Stimulated activated CD4-positive, alpha-beta T cell treated with anti-CD3 and anti-CD28 coated beads, Interleukin-1b, Interleukin-23, amount 100 ng/mL, for 24 hours (primary cell): ENCODE data around the gene FGF11.
"Not testable (repeated sequence)": the region's sequence is repeated elsewhere in the genome, so short reads cannot be mapped to it uniquely, and the experiment has no call there.

ENCODE experiments used
- DNase-seq, 4 experiments: peaks; one replicate each; pipeline ENCODE4 v3.0.0-alpha.2; 2020; ENCODE audit warnings: low read depth in 4 of 4, low spot score in 1 of 4

The FGF11 gene

GRCh38 chr17:7460850-7461660, 21.7 kb downstream of the FGF11 start:
- no peak for DNase-seq

- DNase-seq: no peak
Observed at GRCh38 chr17:7462474-7463371, 23.4 kb downstream of the FGF11 start.

- no peak for DNase-seq
Observed at GRCh38 chr17:7463372-7463846, 24.1 kb downstream of the FGF11 start.

DNA sequence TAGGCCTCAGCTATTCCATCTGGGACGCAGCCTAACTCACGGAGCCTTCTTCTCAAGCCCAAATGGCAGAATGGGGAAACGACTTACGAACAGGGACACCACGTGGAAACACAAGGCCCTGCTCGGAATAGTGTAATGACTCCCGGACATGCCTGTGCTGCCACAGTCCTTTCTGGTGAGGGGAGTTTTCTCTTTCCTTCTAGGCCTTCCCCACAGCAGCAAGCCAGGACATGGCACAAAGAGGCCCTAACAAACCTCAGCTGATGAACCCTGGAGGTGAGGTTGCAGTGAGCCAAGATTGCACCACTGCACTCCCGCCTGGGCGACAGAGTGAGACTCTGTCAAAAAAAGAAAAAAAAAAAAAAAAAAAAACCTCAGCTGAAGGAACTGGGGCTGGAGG, 24.8 kb downstream of the FGF11 start:
- no peak for DNase-seq

GRCh38 chr17:7465597-7466275, 26.4 kb downstream of the FGF11 start:
- no peak for DNase-seq

DNA sequence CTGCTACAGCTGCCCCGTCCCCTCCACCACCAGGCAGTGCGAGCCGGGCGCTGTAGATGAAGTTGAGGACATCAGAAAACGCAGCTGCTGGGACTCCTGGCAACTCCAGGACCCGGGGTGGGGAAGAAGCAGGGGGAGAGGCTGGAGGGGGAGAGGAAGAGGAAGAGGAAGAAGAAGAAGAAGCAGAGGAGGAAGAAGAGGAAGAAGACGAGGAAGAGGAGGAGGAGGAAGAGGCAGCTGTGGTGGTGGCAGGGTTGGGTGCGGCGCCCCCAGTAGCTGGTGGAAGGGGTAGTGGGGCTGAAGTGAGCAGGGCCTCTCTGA, 27.0 kb downstream of the FGF11 start:
- DNase-seq: no peak

DNA sequence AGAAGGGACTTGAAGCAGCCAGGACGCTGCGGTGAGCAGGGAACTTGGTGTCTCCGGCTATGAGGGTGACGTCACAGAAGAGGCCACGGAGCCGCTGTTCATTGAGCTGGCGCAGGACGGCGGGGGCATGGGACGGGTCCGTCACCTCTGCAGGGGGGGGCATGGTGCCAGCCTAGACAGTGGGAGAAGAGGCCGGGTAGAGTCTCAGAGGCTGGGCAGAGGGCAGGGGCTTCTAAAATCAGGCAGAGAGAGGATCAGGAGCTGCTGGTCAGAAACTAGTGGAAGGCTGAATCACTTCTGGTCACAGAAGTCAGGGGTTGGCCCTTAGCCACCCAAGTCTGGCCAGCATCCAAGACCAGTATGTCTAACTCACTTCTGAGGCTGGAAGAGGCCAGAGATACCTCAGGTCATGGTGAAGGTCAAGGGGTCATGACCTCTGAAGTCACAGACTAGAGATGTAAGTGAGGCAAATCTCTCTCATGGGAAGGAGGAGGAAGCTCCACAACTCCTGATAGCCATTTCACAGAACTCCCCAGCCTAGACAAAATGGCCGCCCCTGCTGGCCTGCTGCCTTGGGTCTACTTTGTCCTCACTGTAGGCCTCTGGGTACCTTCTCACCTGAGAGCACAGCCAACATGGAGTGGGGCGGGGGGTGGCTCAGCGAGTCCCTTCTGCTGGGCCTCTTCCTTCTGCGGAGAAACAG, 27.5 kb downstream of the FGF11 start:
- no peak for DNase-seq

DNA sequence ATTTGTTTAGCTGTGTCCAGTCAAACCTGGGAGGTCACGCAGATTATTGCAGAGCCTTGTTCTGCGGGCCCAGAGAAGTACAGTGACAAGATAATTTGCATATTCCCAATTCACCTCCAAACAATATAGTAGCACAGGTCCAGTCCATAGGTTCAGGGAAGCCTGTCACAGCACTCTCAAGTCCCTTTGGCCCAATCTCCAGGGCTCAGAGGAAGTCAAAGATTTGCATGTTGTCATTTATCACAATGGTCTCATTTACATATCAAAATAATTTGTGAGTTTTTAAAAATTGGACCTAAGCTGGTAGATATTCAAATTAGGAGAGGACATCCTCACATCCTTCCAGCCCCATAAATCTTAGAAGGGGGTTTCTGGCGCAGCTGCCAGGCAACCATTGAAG, 28.2 kb downstream of the FGF11 start:
- no peak for DNase-seq

GRCh38 chr17:7468290-7468689, 29.0 kb downstream of the FGF11 start:
- no peak for DNase-seq

GRCh38 chr17:7468804-7469389, 29.6 kb downstream of the FGF11 start:
- no peak for DNase-seq

DNA sequence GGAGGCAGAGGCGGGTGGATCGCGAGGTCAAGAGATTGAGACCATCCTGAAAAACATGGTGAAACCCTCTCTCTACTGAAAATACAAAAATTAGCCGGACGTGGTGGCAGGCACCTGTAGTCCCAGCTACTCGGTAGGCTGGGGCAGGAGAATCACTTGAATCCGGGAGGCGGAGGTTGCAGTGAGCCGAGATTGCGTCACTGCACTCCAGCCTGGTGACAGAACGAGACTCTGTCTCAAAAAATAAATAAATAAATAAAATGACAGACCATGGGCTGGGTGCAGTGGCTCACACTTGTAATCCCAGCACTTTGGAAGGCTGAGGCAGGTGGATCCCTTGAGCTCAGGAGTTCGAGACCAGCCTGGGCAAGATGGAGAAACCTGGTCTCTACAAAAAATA, 30.5 kb downstream of the FGF11 start:
- not testable (repeated sequence) for DNase-seq

DNA sequence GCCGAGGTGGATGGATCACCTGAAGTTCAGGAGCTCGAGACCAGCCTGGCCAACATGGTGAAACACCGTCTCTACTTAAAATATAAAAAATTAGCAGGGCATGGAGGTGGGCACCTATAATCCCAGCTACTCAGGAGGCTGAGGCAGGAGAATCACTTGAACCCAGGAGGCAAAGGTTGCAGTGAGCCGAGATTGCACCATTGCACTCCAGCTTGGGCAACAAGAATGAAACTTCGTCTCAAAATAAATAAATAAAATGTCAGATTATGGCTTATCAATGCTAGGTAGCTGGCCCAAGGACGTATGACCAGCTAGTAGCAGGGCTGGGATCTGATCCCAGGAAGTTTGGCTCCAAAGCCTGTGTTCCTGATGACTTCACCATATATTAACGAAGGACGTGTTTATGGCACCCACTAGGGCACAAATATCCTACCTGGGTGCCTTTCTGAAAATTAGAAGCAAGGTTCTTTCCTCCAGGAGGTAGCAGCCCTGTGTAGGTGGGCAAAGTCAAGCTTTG, 31.2 kb downstream of the FGF11 start:
- DNase-seq: not testable (repeated sequence)

DNA sequence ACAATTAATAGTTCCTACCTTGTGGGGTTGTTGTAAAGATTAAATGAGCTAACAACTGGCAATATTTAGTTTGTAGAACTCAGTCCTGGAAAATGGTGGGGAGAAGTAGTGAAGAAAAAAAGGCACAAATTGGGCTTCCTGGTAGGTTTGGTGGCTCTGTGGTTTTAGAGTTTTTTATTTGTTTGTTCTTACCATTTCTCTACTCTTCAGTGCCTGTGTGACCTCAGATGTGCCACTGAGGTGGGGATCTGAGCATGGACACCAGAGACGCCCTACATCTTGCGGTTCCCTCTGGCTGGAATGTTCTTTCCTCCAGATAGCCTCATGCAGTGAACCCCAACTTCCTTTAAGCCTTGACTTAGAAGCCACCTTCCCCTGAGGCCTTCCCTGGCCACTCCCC, 32.4 kb downstream of the FGF11 start:
- DNase-seq: no peak

GRCh38 chr17:7474767-7475166, 35.5 kb downstream of the FGF11 start:
- DNase-seq: not testable (repeated sequence)

DNA sequence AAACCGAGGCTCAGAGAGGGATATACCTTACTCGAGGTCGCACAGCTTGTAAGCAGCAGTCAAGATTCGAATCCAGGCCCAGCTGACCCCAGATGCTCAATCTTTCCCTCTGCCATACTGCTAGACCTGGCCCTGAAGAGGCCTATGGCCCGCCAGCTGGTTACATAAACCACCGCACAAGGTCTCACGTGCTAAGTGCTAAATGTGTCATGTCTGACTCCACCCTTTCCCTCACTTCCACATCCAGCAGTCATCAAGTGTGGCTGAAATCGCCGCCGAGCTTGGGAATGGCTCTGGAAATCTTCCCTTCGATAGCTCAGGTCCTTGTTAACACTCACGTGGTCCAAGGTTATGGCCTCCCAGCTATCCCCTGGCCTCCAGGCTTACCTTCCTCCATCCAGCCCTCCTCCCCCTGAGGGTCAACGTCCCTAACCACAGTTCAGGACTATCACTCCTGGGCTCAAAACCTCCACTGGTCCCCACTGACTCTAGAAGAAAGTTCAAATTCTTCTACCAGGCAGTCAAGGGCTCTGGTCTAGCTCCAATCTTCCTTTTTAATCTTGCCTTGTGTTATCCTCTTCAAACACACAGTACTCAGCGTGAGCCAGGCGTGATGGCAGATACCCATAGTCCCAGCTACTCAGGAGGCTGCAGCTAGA, 36.6 kb downstream of the FGF11 start:
- no peak for DNase-seq

GRCh38 chr17:7476494-7476893, 37.2 kb downstream of the FGF11 start:
- no peak for DNase-seq

- DNase-seq: no peak
Observed at GRCh38 chr17:7476951-7477350, 37.6 kb downstream of the FGF11 start.

- DNase-seq: peak in 1 of 4 experiments; percentile 26
Observed at GRCh38 chr17:7477392-7478275, 38.3 kb downstream of the FGF11 start.
